ENCODE data around the gene ARCN1.
"Not testable (repeated sequence)": the region's sequence is repeated elsewhere in the genome, so short reads cannot be mapped to it uniquely, and the experiment has no call there.

The ARCN1 gene

GRCh38 chr11:118594984-118595383 is 22.8 kb downstream of the ARCN1 start:
- Mint-ChIP-seq H3K36me3 (ENCODE audit: low read depth) (peaks cover 71% of the 10 kb centered on the region), H3K4me1 (peaks cover 17% of the 10 kb centered on the region)
- not testable (repeated sequence) for DNase-seq; H3K4me3 Mint-ChIP-seq; H3K27me3 Mint-ChIP-seq (ENCODE audit: low read depth, poor library complexity); H3K27ac Mint-ChIP-seq; H3K9me3 Mint-ChIP-seq
- peak; percentile 44 for TF ChIP-seq CTCF (IDR thresholded peaks at IDR 0.05)

GRCh38 chr11:118596224-118597146 is 24.3 kb downstream of the ARCN1 start:
- H3K27me3 Mint-ChIP-seq (ENCODE audit: low read depth, poor library complexity) = peaks cover 3% of the 10 kb centered on the region
- H3K4me1 Mint-ChIP-seq = peaks cover 17% of the 10 kb centered on the region
- peak overlapping the region; percentile 69 for H3K27ac Mint-ChIP-seq
- TF ChIP-seq CTCF (IDR thresholded peaks at IDR 0.05) = no peak
- DNase-seq = no peak
- no peak overlapping the region for H3K4me3 Mint-ChIP-seq
- no peaks in the 10 kb centered on the region for H3K9me3 Mint-ChIP-seq
- peaks cover 71% of the 10 kb centered on the region for H3K36me3 Mint-ChIP-seq (ENCODE audit: low read depth)

GRCh38 chr11:118597556-118597955 is 25.3 kb downstream of the ARCN1 start:
- Mint-ChIP-seq H3K36me3 (ENCODE audit: low read depth) (peaks cover 82% of the 10 kb centered on the region), H3K4me1 (peaks cover 17% of the 10 kb centered on the region), H3K27ac (no peak overlapping the region), H3K27me3 (ENCODE audit: low read depth, poor library complexity) (peaks cover 3% of the 10 kb centered on the region), H3K9me3 (no peaks in the 10 kb centered on the region), H3K4me3 (no peak overlapping the region)
- no peak for DNase-seq
- no peak for TF ChIP-seq CTCF (IDR thresholded peaks at IDR 0.05)

- no peaks in the 10 kb centered on the region for H3K9me3 Mint-ChIP-seq
- H3K36me3 Mint-ChIP-seq (ENCODE audit: low read depth) = peaks cover 54% of the 10 kb centered on the region
- no peak overlapping the region for H3K27ac Mint-ChIP-seq
- no peak for TF ChIP-seq CTCF (IDR thresholded peaks at IDR 0.05)
- peaks cover 15% of the 10 kb centered on the region for H3K27me3 Mint-ChIP-seq (ENCODE audit: low read depth, poor library complexity)
- DNase-seq = no peak
- no peak overlapping the region for H3K4me3 Mint-ChIP-seq
- H3K4me1 Mint-ChIP-seq = peaks cover 41% of the 10 kb centered on the region
Measured at GRCh38 chr11:118602331-118602730, 30.1 kb downstream of the ARCN1 start.

GRCh38 chr11:118603709-118604108 is 31.5 kb downstream of the ARCN1 start:
- Mint-ChIP-seq H3K27me3 (ENCODE audit: low read depth, poor library complexity) (peaks cover 26% of the 10 kb centered on the region), H3K4me1 (peaks cover 40% of the 10 kb centered on the region), H3K36me3 (ENCODE audit: low read depth) (peaks cover 42% of the 10 kb centered on the region)
- H3K27ac Mint-ChIP-seq, H3K9me3 Mint-ChIP-seq, H3K4me3 Mint-ChIP-seq, DNase-seq: not testable (repeated sequence)

- Mint-ChIP-seq H3K27me3 (ENCODE audit: low read depth, poor library complexity) (peaks cover 35% of the 10 kb centered on the region), H3K27ac (no peak overlapping the region), H3K9me3 (no peaks in the 10 kb centered on the region), H3K4me1 (peaks cover 48% of the 10 kb centered on the region), H3K4me3 (no peak overlapping the region), H3K36me3 (ENCODE audit: low read depth) (peaks cover 34% of the 10 kb centered on the region)
- TF ChIP-seq CTCF (IDR thresholded peaks at IDR 0.05) = no peak
- no peak for DNase-seq
Measured at GRCh38 chr11:118604566-118604965, 32.4 kb downstream of the ARCN1 start.

Measured in nephron progenitor cell (in vitro differentiated cells).